Measurements from ENCODE around the gene SUPT3H.

- TF ChIP-seq EZH2 (IDR thresholded peaks at IDR 0.05) (no peak), POLR2AphosphoS5 (IDR thresholded peaks at IDR 0.05; ENCODE audit: borderline replicate concordance, low read depth, low read length) (no peak), FOXP2 (optimal IDR thresholded peaks at IDR 0.05; ENCODE audit: control extremely low read depth, extremely low read length, insufficient read depth) (no peak)
Measured at GRCh38 chr6:44804546-44805159, 573.1 kb downstream of the SUPT3H start.

All from SK-N-MC (cell line).